HG02571 (cell line): ENCODE measurements around the gene IRF7.
"Not testable (repeated sequence)": the region's sequence is repeated elsewhere in the genome, so short reads cannot be mapped to it uniquely, and the experiment has no call there.

Experiments used
- ATAC-seq: cut with Tn5 transposase; IDR thresholded peaks from one replicate; pipeline ENCODE4 v1.9.1; 2021; ENCODE audit warnings: mild to moderate bottlenecking, moderate library complexity; ENCODE audit not compliant: unreplicated experiment

Gene IRF7

DNA sequence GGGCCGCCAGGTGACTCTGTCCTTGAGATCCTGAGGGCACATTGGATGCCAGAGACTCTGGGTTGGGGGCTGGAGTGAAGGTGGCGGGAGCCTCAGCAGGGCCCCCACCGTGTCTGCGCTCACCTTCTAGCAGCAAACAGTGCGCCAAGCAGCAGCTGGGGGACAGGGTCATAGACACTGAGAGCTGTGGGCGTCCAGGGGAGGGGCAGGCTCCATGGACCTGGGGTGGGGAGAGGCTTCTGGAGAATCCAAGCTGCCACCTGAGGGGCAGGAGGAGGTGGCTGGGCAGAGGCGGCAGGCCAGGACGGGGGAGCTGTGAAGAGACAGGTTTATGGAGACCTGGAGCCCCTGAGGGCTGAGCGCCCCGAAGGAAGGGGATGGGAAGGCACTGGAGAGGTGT is 31.5 kb downstream of the IRF7 start:
- no peak for ATAC-seq

DNA sequence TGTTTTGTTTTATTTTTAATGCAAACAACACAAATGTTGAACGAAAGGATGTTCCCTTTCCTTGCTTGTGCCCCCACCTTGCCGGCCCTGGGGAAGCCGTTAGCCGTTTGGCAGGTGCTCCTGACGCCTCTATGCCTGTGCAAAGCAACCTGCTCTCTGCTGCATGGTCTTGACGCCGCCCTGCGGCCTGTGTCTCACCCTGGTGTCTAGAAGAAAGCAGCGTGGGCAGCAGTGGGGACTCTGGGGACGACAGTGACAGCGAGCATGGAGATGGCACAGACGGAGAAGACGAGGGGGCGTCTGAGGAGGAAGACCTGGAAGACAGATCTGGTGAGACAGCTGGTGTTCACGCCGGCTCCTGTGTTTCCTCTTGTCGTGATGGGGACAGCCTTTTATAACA is 34.0 kb downstream of the IRF7 start:
- no peak for ATAC-seq

DNA sequence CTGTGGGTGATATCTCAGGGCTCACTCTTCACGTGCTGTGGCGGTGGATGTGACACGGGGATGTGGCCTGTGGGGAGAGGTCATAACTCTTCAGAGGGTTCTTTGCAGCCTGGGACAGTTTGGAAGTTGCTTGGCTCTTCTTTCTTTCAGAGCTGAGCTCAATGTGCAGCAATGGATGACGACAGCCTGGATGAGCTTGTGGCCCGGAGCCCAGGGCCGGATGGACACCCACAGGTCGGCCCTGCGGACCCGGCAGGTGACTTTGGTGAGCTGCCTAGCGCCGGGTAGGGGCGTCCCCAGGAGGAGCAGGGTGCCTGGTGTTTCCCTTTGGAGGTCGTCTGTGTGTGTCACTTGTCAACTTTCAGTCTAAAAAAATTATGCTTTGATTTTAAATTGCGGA is 34.4 kb downstream of the IRF7 start:
- ATAC-seq = no peak

DNA sequence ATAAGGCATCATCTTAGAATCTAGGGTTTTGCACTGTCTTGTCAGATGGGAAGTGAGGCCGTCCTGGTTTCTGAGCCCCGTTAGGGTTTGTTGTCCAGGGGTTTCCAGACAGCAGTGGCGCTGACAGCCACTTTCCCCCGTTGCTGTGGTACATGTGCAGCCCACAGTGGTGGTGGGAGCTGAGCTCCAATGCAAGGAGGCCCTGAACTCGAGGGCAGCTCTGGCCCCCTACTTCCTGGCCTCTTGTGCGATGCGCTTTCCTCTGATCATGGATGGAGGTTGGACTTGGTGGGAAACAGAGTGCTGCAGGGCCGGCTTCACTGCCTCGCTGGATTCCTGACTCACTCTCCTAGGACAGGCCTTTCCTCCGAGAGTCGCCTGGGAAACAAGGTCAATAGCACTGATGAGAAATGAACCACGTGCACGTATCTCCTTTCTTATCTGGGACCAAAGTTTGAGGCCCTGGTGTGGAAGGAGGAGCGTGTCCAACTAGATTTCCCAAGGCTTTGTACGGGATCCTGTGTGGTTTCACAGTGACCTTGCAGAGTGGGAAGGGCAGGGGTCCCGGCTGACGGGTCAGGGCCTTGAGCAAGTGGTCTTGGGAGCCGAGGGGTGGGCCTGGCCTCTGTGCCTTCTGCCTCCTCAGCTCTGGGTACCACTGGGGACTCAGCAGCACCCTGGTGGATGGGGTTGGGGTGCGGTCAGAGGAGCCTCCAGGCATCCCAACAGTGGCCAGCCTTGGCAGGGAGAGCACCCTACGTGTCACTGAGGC is 35.7 kb downstream of the IRF7 start:
- ATAC-seq = no peak

DNA sequence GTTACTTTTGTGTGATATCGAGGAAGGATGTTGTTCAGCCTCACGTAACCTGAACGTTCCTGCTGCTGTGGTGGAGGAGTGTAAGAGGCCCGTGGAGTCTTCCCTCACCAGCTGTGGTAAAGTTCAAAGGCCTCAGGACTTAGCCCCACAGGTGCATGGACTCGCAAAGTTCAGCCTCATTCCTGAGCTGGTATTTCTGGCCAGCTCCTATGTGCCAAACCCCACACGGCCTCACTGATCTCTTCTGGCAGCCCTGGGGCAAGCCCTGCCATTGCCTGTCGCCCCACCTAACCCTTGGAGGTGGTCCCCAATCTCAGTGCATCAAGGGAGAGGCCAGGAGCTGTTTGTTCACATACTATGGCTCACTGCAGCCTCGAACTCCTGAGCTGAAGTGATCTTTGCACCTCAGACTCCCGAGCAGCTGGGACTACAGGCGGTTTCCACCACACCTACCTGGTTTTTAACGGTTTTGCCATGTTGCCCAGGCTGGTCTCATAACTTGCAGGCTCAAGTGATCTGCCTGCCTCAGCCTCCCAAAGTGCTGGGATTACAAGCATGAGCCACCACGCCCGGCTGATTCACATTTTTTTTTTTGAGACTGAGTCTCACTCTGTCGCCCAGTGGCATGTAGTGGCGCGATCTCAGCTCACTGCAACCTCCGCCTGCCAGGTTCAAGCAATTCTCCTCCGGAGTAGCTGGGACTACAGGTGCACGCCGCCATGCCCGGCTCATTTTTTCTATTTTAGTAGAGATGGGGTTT is 37.3 kb downstream of the IRF7 start:
- no peak for ATAC-seq

DNA sequence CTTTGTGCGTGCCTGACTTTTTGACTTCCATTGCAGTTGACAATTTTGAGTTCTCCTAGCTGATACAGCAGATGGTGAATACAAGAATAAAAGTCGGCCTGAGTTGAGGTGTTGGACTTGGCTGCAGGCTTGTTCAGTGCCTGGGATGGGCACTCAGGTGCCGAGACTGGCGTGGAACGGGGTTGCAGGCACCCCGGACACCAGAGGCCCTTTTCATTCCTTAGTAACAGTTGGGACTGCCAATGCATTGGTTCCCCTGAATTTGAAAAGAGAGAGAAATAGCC is 38.2 kb downstream of the IRF7 start:
- no peak for ATAC-seq

DNA sequence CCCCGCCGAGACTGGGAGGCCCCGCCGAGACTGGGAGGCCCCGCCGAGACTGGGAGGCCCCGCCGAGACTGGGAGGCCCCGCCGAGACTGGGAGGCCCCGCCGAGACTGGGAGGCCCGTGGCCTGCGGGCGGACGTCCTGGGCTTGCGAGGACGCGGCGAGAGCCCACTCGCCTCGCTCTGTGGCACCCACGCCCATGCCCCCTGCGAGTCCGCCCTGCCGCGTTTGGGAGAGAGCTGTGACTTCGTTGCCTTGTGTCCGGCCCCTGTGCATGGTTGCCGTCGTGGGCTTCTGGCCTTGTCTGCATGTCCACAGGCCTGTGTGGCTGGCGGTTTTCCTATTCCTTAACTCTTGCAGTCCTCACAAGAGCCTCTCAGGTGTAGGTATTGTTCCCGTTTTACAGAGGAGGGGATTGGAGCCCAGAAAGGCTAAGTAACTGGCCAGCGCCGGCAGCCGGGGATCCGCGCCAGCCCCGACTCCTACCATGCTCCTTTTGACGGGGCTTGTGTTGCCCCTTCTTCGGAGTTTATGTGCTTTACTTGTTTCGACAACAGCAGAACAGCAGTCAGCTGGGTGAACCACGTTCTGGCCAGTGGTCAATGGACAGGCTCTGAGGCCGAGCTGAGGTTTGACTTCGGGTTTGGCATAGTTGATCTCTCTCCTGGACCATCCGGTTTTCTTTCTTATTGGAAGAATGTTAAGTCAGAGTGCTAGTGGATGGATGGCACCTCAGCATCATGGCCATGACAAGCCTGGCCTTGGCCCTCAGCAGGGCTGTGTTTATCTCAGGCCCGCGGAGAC is 38.7 kb downstream of the IRF7 start:
- ATAC-seq = no peak

DNA sequence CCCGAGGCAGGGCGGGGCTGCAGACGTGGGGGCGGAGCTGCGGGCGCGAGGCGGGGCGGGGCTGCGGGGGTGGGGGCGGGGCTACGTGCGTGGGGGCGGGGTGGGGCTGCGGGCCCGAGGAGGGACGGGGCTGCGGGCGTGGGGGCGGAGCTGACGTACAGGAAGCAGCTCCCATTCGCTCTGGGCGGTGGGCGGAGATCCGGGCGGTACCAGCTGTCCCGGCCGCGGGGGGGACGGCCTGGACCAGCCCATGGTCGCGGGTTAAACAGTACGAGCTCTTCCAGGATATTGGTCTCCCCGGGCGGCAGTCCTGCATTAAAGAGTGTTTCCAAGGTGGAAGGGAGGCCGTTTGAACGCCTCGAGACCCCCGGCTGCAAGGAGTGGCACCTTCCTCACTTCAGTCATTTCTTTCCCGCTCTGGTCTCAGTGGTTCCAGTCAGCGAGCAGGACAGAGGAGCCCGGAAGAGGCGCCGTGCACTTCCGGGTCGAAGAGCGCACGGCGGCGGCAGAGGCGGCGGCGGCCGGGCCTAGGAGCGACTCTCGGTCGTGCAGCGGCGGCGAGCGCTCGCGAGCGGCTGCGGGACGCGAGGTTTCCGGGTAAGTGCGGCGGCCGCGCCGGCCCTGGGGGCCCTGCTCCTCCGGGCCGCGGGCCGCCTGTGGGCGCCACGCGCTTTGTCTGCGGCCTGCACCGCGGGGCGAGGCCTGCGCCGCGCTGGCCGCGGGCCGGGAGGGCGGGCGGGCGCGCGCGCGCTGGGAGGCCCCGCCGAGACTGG is 39.6 kb downstream of the IRF7 start, which contains the start of gene PHRF1:
TSS of gene PHRF1 (plus strand) at position 475 of the 773 bp plus-strand sequence. CDS start 5,043 bp downstream, outside the sequence.
- ATAC-seq = peak; percentile 68

DNA sequence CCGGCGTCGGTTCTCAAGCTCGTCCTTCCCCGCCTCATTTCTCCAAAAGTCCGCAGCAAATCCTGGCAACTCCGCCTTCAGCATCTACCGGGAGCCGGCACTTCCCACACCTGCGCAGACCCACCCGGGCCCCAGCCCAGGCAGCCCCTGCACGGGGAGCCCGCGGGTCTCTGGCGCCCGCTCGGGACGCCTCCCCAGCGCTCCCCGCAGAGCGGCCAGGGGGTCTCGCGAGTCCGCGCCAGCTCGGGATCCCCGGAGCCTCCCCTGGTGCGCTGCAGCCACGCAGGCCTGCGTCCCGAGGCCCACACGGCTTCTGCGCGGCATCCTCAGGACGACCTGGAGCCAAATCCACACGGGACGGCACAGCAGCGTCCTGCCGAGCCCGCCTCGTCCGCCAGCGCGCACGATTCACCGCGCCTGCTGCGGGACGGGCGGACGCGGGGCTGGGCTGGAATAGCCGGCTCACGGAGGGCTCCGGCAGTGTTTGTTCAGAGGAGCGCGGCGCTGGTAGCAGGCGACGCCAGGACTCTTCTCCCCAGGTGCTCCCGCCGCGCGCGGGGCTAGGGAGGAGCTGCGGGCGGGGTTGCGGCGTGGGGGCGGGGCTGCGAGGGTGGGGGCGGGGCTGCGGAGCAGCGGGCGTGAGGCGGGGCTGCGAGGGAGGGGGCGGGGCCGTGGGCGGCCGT is 40.3 kb downstream of the IRF7 start:
- peak; percentile 32 for ATAC-seq

DNA sequence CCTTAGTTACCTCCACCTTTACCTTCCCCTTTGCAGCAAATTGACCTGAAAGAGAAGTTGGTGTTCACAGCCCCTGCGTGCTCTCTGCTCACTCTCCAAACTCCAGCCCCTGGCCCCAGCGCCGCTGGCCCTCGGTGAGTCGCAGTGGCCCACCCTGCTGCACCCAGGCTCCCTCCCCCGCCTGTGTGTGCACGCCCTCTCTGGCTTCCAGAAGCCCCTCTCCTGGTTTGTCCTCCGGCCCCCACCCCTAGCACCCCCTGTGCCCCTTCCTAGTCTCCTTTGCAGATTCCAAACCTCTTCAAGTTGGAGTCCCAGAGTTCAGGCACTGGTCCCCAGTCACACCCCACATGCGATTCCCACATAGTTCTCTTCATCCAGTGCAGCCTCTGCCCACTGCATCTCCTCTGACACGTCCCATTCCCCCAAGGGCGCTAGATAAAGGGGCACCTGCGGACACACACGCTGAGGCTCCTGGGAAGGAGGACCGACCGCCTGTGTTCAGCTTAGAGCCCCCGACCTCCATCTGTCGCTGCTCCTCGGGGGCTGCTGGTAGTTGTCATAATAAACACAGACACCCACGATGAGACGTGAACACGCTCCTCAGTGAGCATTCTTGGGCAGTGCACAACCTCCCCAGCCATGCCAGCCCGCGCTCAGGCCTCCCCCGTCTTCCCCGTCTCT is 41.0 kb downstream of the IRF7 start:
- ATAC-seq = no peak

DNA sequence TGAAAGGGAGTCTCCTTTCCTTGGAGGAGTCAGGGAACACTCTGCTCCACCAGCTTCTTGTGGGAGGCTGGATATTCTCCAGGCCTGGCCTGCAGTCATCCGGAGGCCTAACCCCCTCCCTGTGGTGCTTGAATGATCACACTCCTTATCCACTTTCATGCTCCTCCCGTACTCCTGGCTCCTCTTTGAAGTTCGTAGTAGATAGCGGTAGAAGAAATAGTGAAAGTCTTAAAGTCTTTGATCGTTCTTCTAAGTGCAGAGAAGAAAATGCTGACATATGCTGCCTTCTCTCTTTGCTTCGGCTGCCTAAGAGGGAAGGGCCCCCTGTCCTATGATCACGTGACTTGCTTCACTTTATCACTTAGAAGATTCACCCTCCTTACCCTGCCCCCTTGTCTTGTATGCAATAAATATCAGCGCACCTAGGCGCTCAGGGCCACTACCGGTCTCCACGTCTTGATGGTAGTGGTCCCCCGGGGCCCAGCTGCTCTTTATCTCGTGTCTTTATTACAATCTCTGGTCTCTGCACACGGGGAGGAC is 41.6 kb downstream of the IRF7 start:
- not testable (repeated sequence) for ATAC-seq

DNA sequence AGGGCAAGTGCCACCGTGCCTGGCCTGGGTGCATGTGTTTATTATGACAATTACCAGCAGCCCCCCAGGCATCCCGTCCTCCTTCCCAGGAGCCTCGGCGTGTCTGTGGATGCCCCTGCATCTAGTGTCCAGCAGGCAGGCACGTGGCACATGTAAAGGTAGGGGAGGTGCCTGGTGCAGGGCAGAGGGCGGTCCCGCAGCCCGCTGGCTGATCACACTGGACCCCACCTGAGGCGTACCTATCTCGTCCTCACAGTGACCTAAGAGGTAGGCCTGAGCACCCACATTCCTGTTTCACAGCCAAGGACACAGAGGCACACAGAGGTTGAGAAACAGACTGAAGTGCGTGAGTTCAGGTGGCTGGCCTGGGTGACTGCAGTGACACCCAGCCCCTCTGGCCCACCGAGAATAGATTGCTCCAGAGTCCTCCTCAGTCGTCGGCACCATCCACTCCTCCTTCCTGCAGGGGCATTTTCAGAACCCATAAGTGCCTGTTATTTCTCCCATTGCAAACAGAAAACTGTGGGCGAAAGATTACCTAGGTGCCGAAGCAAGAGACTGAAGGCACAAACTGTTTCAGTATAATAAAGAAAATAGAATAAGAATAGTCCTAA is 42.5 kb downstream of the IRF7 start:
- ATAC-seq = no peak

DNA sequence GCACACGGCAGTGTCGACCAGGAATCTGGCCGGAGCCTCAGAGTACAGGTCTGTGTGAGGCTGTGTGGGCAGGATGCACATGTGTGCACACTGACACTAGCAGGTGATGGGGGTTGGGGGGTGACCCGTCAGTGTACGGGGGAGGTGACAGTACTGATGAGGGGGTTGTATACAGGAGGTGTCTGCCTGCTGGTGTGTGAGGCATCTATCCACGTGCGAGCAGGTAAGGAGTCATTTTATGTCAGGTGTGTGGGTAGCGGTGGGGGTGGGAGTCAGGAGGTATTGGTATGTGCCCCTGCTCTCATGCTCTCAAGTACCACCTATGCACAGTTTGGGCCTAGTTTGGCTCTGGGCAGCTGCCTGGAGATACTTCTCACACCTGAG is 44.0 kb downstream of the IRF7 start:
- no peak for ATAC-seq

DNA sequence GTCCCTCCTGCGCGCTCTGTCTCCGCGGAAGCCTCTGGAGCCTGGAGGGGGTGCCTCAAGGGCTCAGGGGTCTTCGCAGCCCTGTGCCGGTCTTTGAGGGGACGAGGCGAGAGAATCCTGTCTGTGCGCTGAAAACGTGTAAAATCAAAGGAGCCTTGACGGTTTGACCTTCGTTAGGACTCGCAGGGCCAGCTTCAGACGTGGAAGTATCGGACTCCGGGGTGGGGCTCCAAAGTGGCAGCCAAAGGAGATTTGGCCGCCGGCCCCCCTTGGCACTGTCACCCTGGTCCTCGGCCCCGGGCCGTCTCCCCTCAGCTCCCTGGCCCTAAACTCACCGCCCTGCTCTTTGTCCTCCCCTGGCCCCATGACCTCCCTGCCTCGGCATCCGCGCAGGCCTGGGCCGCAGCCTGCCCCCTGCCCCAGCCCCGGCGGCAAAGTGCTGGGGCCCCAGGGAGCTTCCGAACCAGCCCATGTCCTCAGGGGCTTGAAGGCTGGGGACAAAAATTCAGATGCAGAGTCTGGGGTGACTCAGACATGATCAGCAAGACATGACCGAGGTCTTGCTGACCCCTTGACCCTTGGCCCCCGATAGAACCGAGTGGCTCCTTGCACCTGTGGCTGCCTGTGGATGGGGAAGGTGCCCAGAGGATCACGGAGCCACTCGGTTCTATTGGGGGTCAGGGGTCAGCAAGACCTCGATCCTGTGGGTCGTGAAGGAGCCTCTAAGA is 46.4 kb downstream of the IRF7 start:
- no peak for ATAC-seq

DNA sequence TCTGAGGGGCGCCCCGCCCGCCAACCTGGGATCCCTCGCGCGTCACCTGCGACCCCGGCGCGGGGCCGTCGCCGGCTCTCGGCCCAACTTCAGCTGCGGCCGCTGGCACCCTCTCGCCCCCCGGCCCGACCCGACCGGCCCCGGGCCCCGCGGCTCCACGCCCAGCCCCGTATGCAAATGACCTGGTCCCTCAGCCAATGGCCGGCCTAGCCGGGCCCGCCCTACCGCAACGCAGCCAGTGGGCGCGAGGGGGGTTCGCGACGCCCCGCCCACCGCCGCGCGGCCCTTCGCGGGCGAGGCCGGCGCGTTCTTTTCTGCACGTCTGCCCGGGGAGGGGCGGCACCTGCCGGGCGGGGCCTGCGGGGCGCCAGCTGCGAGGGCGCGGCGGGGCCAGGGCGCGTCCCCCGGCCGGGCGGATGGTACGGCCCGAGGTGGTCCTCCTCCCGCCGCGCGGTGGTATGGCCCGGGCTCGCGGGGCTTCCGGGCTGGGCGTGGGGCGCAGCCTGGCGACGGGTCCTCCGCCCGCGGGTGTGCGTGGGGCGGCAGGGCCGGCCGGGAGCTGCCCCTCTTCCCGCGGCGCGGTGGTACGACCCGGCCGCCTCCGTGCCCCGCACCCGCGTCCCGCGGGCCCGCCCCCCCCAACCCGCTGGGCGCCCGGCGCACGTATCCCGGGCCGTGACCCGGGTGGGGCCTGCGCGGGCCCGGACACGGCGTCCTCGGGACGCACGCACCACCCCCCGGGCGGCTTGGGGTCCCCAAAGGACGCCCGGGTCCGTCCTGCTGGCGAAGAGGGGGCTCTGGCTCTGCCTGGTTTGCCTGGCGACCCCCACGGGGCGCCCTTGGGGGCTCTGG is 47.2 kb downstream of the IRF7 start:
- peak; percentile 89 for ATAC-seq

DNA sequence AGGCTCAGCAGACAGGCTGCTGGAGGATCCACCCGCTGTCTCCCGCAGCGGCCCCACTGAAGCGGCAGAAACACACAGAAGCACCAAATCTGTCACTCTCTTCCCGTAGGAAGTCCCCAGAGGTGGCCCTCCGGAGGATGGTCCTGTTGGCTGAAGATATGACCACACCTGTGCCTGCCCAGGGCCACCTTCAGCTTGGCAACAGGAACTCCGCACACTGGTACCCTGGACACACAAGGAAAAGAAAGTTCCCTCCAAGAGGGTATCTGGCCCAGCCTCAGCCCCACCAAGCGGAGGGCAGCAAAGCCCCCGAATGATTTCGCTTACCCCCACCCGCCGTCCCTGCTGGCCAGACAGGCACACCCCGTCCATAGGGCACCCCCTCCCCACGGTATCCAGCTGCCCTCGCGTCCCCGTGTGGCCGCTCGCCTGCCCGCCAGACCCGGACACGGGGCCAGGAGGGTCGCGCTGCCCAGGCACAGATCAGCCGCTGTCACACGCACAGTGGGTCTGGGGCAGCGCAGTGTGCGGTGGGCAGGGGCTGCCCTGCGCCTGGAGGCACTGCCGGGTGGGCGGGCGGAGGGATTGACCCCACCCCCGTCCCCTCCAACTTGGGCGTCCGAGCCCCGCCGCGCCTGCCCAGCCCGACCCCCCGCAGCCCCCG is 48.0 kb downstream of the IRF7 start:
- peak; percentile 2 for ATAC-seq

DNA sequence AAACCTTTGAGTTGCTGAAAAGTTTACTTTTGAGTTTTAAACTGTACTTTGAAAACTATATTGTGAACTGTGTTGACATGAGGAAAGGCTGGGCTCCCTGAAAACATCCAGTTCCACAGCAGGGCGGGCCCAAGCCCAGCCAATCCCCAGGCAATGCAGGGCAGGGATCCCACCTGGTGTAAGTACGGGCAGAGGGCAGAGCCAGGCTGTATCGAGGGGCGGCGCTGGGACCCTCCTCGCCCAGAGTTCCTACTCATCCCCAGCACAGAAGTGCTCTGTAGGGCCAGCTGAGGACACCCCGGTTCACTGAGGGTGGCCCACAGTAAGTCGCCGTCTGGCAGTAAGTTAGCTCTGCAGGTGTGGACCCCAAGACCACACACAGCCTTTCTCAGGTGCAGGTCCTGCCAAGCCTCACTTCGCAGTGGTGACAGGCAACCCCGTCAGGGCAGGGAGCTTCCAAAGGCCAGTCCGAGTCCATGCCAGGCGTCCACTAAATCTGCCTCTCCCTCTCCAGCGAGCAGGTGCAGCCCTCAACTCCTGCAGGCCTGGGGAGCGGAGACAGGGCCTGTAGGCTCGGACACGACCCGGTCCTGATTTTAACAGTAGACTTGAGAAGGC is 48.6 kb downstream of the IRF7 start:
- no peak for ATAC-seq
